Esophagus muscularis mucosa (tissue), 4 donors: ENCODE results near the gene PCDH1. TPM values are rescaled to one million over a fixed set of nuclear protein-coding genes. Genes with fewer than 3 reads are reported as not detected.

Source experiments
- DNase-seq: peaks from one replicate; pipeline ENCODE4 v3.0.0-alpha.2; 2017; ENCODE audit errors: extremely low spot score
- H3K27ac ChIP-seq, 4 donors: fragments of 200-600 bp; sonication (generic); replicated peaks in 1 of 4; 1 replicate in 3 of 4; 2 replicates in 1 of 4; pipeline ENCODE4 v1.5.1; 2016 to 2019; ENCODE audit warnings: mild to moderate bottlenecking in 1 of 4
- H3K27me3 ChIP-seq, 4 donors: fragments of 200-600 bp; sonication (generic); one replicate each; pipeline versions ENCODE4 v1.5.1 to v1.6.0; 2016 to 2019
- H3K36me3 ChIP-seq, 4 donors: fragments of 200-600 bp; sonication (generic); one replicate each; pipeline ENCODE4 v1.5.1; 2016 to 2019
- H3K4me1 ChIP-seq, 4 donors: fragments of 200-600 bp; sonication (generic); one replicate each; pipeline ENCODE4 v1.5.1; 2016 to 2019
- H3K4me3 ChIP-seq, 4 donors: fragments of 200-600 bp; sonication (generic); 1 replicate in 2 of 4; 2 replicates in 2 of 4; pipeline ENCODE4 v1.5.1; 2016 to 2019; ENCODE audit warnings: mild to moderate bottlenecking in 4 of 4, moderate library complexity in 1 of 4
- H3K9me3 ChIP-seq, 4 donors: fragments of 200-600 bp; sonication (generic); 1 replicate in 3 of 4; 2 replicates in 1 of 4; pipeline ENCODE4 v1.5.1; 2016 to 2019
- CTCF ChIP-seq, 3 experiments: fragments of 200-600 bp in 2 of 3; fragments of 450-650 bp in 1 of 3; sonication (generic) in 2 of 3; IDR thresholded peaks; one replicate each; pipeline ENCODE4 v1.5.1; 2017 to 2019; ENCODE audit warnings: antibody characterized with exemption in 3 of 3, mild to moderate bottlenecking in 2 of 3, moderate library complexity in 1 of 3
- EP300 ChIP-seq: sonication (generic); formaldehyde crosslinking; IDR thresholded peaks from one replicate; pipeline ENCODE4 v1.6.1; 2017; ENCODE audit warnings: antibody characterized with exemption
- POLR2A ChIP-seq: fragments of 450-650 bp; IDR thresholded peaks from one replicate; pipeline ENCODE4 v1.6.1; 2017; ENCODE audit warnings: antibody characterized with exemption, moderate library complexity, mild to moderate bottlenecking, low read depth
- POLR2AphosphoS5 ChIP-seq, 2 donors: sonication (generic); formaldehyde crosslinking; IDR thresholded peaks; one replicate each; pipeline ENCODE4 v1.6.1; 2017; ENCODE audit warnings: antibody characterized with exemption in 2 of 2
- WGBS: methylation state at CpG from one replicate; pipeline ENCODE4 v1.1.5; 2018; 5-methylcytosine and 5-hydroxymethylcytosine counted together
- intact Hi-C: fragments of 100-400 bp; cut with DNase I; formaldehyde crosslinking; loops from one replicate; pipeline ENCODE4 v1.15.1; 2023
- total RNA-seq, 4 donors: library from RNA; depleted of rRNA; stranded (reverse); fragments of >200 nt; gene quantifications; one replicate each; pipeline versions ENCODE4 v1.1.0 to v1.2.1, GENCODE V29; 2016

PCDH1 gene
- total RNA-seq, 4 donors from 2014 or later, result 18.7 to 57.8 (median 38.2) TPM

DNA sequence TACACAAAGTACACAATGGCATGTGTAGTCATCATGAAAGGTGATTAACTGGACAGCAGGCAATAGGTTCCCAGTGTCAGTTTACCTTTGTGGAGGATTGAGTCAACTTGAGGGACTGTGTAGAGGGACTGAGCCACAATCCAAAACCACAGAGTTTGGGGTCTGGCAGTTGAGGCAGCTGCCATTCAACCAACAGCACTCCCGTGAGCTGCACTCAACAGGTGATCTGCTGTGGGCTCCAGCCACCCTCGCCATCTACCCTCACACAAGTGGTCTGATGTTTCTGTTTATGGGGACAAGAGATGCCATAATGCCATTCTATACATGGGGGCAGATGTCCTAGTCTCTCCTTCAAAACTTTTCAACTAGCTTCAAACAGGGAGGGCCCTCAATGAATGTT is 42.6 kb upstream of the PCDH1 start:
- Histone ChIP-seq H3K27me3 (peaks cover 0 to 7% (median 0%) of the 10 kb centered on the region in 4 donors), H3K4me1 (peaks cover 20 to 26% (median 25%) of the 10 kb centered on the region in 4 donors), H3K4me3 (no peak overlapping the region), H3K36me3 (peaks cover 0 to 13% (median 11%) of the 10 kb centered on the region in 4 donors), H3K27ac (no peak overlapping the region), H3K9me3 (no peaks in the 10 kb centered on the region)
- intact Hi-C loops, result no loop called here
- 83% methylated on average over 2 of the region's 2 CpGs for WGBS
- TF ChIP-seq POLR2A (no peak), CTCF (IDR thresholded peaks at IDR 0.05) (no peak), EP300 (no peak), POLR2AphosphoS5 (IDR thresholded peaks at IDR 0.05) (no peak)
- no peak for DNase-seq

- H3K27ac ChIP-seq, result no peak overlapping the region
- H3K4me3 ChIP-seq, result no peak overlapping the region
- TF ChIP-seq EP300 (no peak), POLR2AphosphoS5 (IDR thresholded peaks at IDR 0.05) (no peak), CTCF (IDR thresholded peaks at IDR 0.05) (no peak), POLR2A (no peak)
- intact Hi-C loops, result no loop called here
- H3K9me3 ChIP-seq, result no peaks in the 10 kb centered on the region
- 88% methylated on average over 8 of the region's 8 CpGs for WGBS
- H3K4me1 ChIP-seq, result peaks cover 13 to 20% (median 17%) of the 10 kb centered on the region in 4 donors
- H3K36me3 ChIP-seq, result no peaks in the 10 kb centered on the region
- H3K27me3 ChIP-seq, result peaks cover 0 to 7% (median 0%) of the 10 kb centered on the region in 4 donors
- DNase-seq, result no peak
Measured at GRCh38 chr5:141919218-141920119, 41.3 kb upstream of the PCDH1 start.

GRCh38 chr5:141917760-141918159 is 39.5 kb upstream of the PCDH1 start:
- H3K36me3 ChIP-seq, result no peaks in the 10 kb centered on the region
- no peaks in the 10 kb centered on the region for H3K9me3 ChIP-seq
- peaks cover 7 to 20% (median 16%) of the 10 kb centered on the region in 4 donors for H3K4me1 ChIP-seq
- 80% methylated on average over 5 of the region's 5 CpGs for WGBS
- TF ChIP-seq CTCF (IDR thresholded peaks at IDR 0.05), result no peak
- TF ChIP-seq EP300, result no peak
- no peak for TF ChIP-seq POLR2AphosphoS5 (IDR thresholded peaks at IDR 0.05)
- no peak for TF ChIP-seq POLR2A
- no peak overlapping the region for H3K27ac ChIP-seq
- no peak for DNase-seq
- intact Hi-C loops, result no loop called here
- H3K27me3 ChIP-seq, result peaks cover 0 to 11% (median 0%) of the 10 kb centered on the region in 4 donors
- H3K4me3 ChIP-seq, result no peak overlapping the region

GRCh38 chr5:141916522-141916921 is 38.3 kb upstream of the PCDH1 start:
- 72% methylated on average over 2 of the region's 2 CpGs for WGBS
- Histone ChIP-seq H3K4me3 (no peak overlapping the region), H3K27me3 (peaks cover 0 to 13% (median 0%) of the 10 kb centered on the region in 4 donors), H3K4me1 (peaks cover 4 to 14% (median 12%) of the 10 kb centered on the region in 4 donors), H3K9me3 (no peaks in the 10 kb centered on the region), H3K36me3 (no peaks in the 10 kb centered on the region), H3K27ac (no peak overlapping the region)
- TF ChIP-seq POLR2A (no peak), EP300 (no peak), POLR2AphosphoS5 (IDR thresholded peaks at IDR 0.05) (no peak), CTCF (IDR thresholded peaks at IDR 0.05) (no peak)
- intact Hi-C loops, result no loop called here
- no peak for DNase-seq
